GM18505 (cell line): ENCODE measurements around the gene NAIF1.
"Not testable (repeated sequence)": the region's sequence is repeated elsewhere in the genome, so short reads cannot be mapped to it uniquely, and the experiment has no call there.

Source experiments
- ATAC-seq: cut with Tn5 transposase; IDR thresholded peaks from one replicate; pipeline ENCODE4 v1.9.1; 2021; ENCODE audit not compliant: unreplicated experiment
- POLR2A ChIP-seq: IDR thresholded peaks from 4 replicates; pipeline ENCODE4 v1.6.1; 2011; ENCODE audit warnings: borderline replicate concordance; ENCODE audit not compliant: insufficient read depth, insufficient read length; ENCODE audit errors: extremely low read depth

The NAIF1 gene

GRCh38 chr9:128085943-128086342, 18.8 kb upstream of the NAIF1 start:
- no peak for TF ChIP-seq POLR2A
- ATAC-seq, result no peak

GRCh38 chr9:128084746-128085145, 17.6 kb upstream of the NAIF1 start:
- no peak for TF ChIP-seq POLR2A
- ATAC-seq, result no peak

- TF ChIP-seq POLR2A, result no peak
- ATAC-seq, result no peak
These were observed 15.0 kb upstream of the NAIF1 start for GRCh38 chr9:128082151-128082550.

- ATAC-seq, result no peak
- no peak for TF ChIP-seq POLR2A
These were observed 13.9 kb upstream of the NAIF1 start for GRCh38 chr9:128081056-128081455.

GRCh38 chr9:128080206-128080605, 13.1 kb upstream of the NAIF1 start:
- ATAC-seq, result no peak
- no peak for TF ChIP-seq POLR2A

GRCh38 chr9:128078504-128079434, 11.6 kb upstream of the NAIF1 start:
- no peak for ATAC-seq

GRCh38 chr9:128077847-128078503, 10.9 kb upstream of the NAIF1 start:
- no peak for ATAC-seq
- no peak for TF ChIP-seq POLR2A

More at GRCh38 chr9:128078504-128079434, 11.6 kb upstream of the NAIF1 start:
- no peak for TF ChIP-seq POLR2A

GRCh38 chr9:128073253-128073886, 6.2 kb upstream of the NAIF1 start:
- no peak for ATAC-seq
- TF ChIP-seq POLR2A, result no peak

GRCh38 chr9:128072144-128073021, 5.3 kb upstream of the NAIF1 start:
- ATAC-seq, result no peak
- TF ChIP-seq POLR2A, result peak; percentile 33

- not testable (repeated sequence) for ATAC-seq
These were observed 4.4 kb upstream of the NAIF1 start for GRCh38 chr9:128071475-128071874.

GRCh38 chr9:128070874-128071273, 3.8 kb upstream of the NAIF1 start:
- TF ChIP-seq POLR2A, result no peak
- ATAC-seq, result no peak

GRCh38 chr9:128068386-128069205, 1.5 kb upstream of the NAIF1 start:
- TF ChIP-seq POLR2A, result no peak
- ATAC-seq, result peak; percentile 9
